Activated naive CD8-positive, alpha-beta T cell treated with anti-CD3 and anti-CD28 coated beads, Interleukin-2, amount 10 ng/mL, durations not matched to agents 7 days and 5 days (primary cell): Measurements from ENCODE around the gene TBC1D3I. TPM values are rescaled to one million over a fixed set of nuclear protein-coding genes. Genes with fewer than 3 reads are reported as not detected.
"Not testable (repeated sequence)": the region's sequence is repeated elsewhere in the genome, so short reads cannot be mapped to it uniquely, and the experiment has no call there.

Source experiments
- ATAC-seq: fragments of 150-1000 bp; cut with Tn5 transposase; one replicate; pipeline ENCODE4 v1.10.0; 2021; ENCODE audit warnings: low read depth, moderate library complexity
- POLR2A ChIA-PET: fragments of 350-600 bp; sonication (Branson Sonifier 250); formaldehyde crosslinking; loops from one replicate; lab custom pipeline; 2021; ENCODE audit warnings: antibody characterized with exemption; lab: Charles Lee
- DNase-seq: peaks from one replicate; pipeline ENCODE4 v3.0.0; 2021
- H3K27ac Mint-ChIP-seq: one replicate; pipeline ENCODE4 v1.8.0; 2022; ENCODE audit warnings: mild to moderate bottlenecking, mixed read lengths
- H3K27me3 Mint-ChIP-seq: one replicate; pipeline ENCODE4 v1.8.0; 2022; ENCODE audit warnings: mild to moderate bottlenecking, moderate library complexity, mixed read lengths
- H3K36me3 Mint-ChIP-seq: one replicate; pipeline ENCODE4 v1.8.0; 2021; ENCODE audit warnings: mild to moderate bottlenecking, mixed read lengths
- H3K4me1 Mint-ChIP-seq: one replicate; pipeline ENCODE4 v1.8.0; 2021; ENCODE audit warnings: mixed read lengths
- H3K4me3 Mint-ChIP-seq: one replicate; pipeline ENCODE4 v1.8.0; 2022; ENCODE audit warnings: mild to moderate bottlenecking, moderate library complexity, mixed read lengths
- H3K9me3 Mint-ChIP-seq: one replicate; pipeline ENCODE4 v1.8.0; 2021; ENCODE audit warnings: mixed read lengths
- total RNA-seq, 2 experiments: library from RNA; stranded (reverse); gene quantifications; one replicate each; pipeline ENCODE4 v1.2.3, GENCODE V29; 2021

Gene TBC1D3I
- under 1 TPM; 0.78 to 0.88 TPM for total RNA-seq

GRCh38 chr17:36264470-36264869, at the start of gene TBC1D3I:
Gene TBC1D3I (minus strand): TSS chr17:36264570. CDS start chr17:36262985, 1,585 bp downstream.
- H3K9me3 Mint-ChIP-seq, H3K27me3 Mint-ChIP-seq, POLR2A ChIA-PET, H3K36me3 Mint-ChIP-seq, H3K4me3 Mint-ChIP-seq, H3K27ac Mint-ChIP-seq, ATAC-seq, H3K4me1 Mint-ChIP-seq, DNase-seq: not testable (repeated sequence)

- H3K4me3 Mint-ChIP-seq, ATAC-seq, H3K36me3 Mint-ChIP-seq, DNase-seq, H3K27me3 Mint-ChIP-seq, H3K9me3 Mint-ChIP-seq, H3K4me1 Mint-ChIP-seq, POLR2A ChIA-PET, H3K27ac Mint-ChIP-seq: not testable (repeated sequence)
Observed at GRCh38 chr17:36295161-36295560, 30.8 kb upstream of the TBC1D3I start.

- H3K36me3 Mint-ChIP-seq, POLR2A ChIA-PET, H3K4me3 Mint-ChIP-seq, ATAC-seq, H3K4me1 Mint-ChIP-seq, DNase-seq, H3K9me3 Mint-ChIP-seq, H3K27me3 Mint-ChIP-seq, H3K27ac Mint-ChIP-seq: not testable (repeated sequence)
Observed at GRCh38 chr17:36289965-36290612, 25.7 kb upstream of the TBC1D3I start.

DNA sequence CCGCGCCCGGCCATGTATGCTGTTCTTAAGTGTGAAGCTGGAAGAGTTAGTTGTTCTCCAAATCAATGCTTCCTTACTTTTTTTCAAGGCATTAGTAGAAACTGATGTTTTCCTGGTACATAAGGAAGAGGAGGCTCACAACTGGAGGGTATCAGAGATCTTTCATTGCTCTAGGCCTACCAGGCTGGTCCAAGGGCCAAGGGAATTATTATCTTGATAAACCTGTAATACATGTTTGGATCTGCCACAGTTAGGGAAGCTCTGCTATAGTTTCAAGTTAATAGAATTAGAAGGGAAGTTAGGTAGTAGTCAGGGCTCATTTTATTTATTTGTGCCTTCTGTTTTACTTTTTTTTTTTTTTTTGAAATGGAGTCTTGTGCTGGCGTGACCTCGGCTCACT, 19.8 kb upstream of the TBC1D3I start:
- DNase-seq, H3K4me3 Mint-ChIP-seq, H3K27ac Mint-ChIP-seq, ATAC-seq, H3K36me3 Mint-ChIP-seq, H3K4me1 Mint-ChIP-seq, POLR2A ChIA-PET, H3K9me3 Mint-ChIP-seq, H3K27me3 Mint-ChIP-seq: not testable (repeated sequence)

- DNase-seq, H3K27me3 Mint-ChIP-seq, H3K9me3 Mint-ChIP-seq, ATAC-seq, POLR2A ChIA-PET, H3K4me3 Mint-ChIP-seq, H3K4me1 Mint-ChIP-seq, H3K36me3 Mint-ChIP-seq, H3K27ac Mint-ChIP-seq: not testable (repeated sequence)
Observed at GRCh38 chr17:36283256-36283655, 18.9 kb upstream of the TBC1D3I start.

GRCh38 chr17:36242046-36242445, 22.3 kb downstream of the TBC1D3I start:
- ATAC-seq, H3K36me3 Mint-ChIP-seq, H3K4me1 Mint-ChIP-seq, H3K4me3 Mint-ChIP-seq, H3K27ac Mint-ChIP-seq, H3K27me3 Mint-ChIP-seq, H3K9me3 Mint-ChIP-seq, DNase-seq, POLR2A ChIA-PET: not testable (repeated sequence)

DNA sequence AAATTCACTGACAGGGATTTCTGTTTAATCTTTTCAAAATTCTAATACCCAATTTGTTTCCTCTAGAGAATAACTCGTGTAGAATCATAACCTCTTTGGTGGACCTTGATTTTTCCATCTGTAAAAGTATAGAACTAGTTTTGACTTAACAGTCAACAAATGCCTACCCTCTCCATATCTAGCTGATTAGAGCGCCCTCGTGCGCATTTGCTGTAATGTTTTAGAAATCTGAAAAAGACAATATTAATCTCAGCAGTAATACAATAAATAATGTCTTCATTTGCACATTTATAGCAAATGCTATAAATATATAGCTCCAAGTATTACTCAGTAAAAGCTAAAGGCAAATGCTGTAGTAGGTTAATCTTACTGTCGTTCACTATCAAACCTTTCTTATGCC, 34.7 kb downstream of the TBC1D3I start:
- H3K9me3 Mint-ChIP-seq, H3K36me3 Mint-ChIP-seq, H3K27me3 Mint-ChIP-seq, POLR2A ChIA-PET, H3K27ac Mint-ChIP-seq, ATAC-seq, H3K4me1 Mint-ChIP-seq, H3K4me3 Mint-ChIP-seq: not testable (repeated sequence)
- DNase-seq, result peak; percentile 40

GRCh38 chr17:36222967-36223366, 41.4 kb downstream of the TBC1D3I start:
- H3K36me3 Mint-ChIP-seq, ATAC-seq, H3K27ac Mint-ChIP-seq, H3K27me3 Mint-ChIP-seq, H3K4me3 Mint-ChIP-seq, H3K9me3 Mint-ChIP-seq, DNase-seq, POLR2A ChIA-PET, H3K4me1 Mint-ChIP-seq: not testable (repeated sequence)

GRCh38 chr17:36221581-36222100, 42.7 kb downstream of the TBC1D3I start:
- not testable (repeated sequence) for H3K27ac Mint-ChIP-seq

GRCh38 chr17:36220737-36221580, 43.4 kb downstream of the TBC1D3I start:
- H3K27ac Mint-ChIP-seq, POLR2A ChIA-PET, ATAC-seq, DNase-seq, H3K36me3 Mint-ChIP-seq, H3K9me3 Mint-ChIP-seq, H3K4me3 Mint-ChIP-seq, H3K27me3 Mint-ChIP-seq, H3K4me1 Mint-ChIP-seq: not testable (repeated sequence)

More at GRCh38 chr17:36221581-36222100, 42.7 kb downstream of the TBC1D3I start:
- ATAC-seq, DNase-seq, H3K4me3 Mint-ChIP-seq, H3K4me1 Mint-ChIP-seq, POLR2A ChIA-PET, H3K36me3 Mint-ChIP-seq, H3K9me3 Mint-ChIP-seq, H3K27me3 Mint-ChIP-seq: not testable (repeated sequence)

- H3K4me1 Mint-ChIP-seq, DNase-seq, POLR2A ChIA-PET, H3K9me3 Mint-ChIP-seq, H3K27ac Mint-ChIP-seq, H3K36me3 Mint-ChIP-seq, H3K4me3 Mint-ChIP-seq, ATAC-seq: not testable (repeated sequence)
- H3K27me3 Mint-ChIP-seq, result peaks cover 17% of the 10 kb centered on the region
Observed at GRCh38 chr17:36219556-36219955, 44.8 kb downstream of the TBC1D3I start.

GRCh38 chr17:36215406-36216308, 48.7 kb downstream of the TBC1D3I start:
- H3K9me3 Mint-ChIP-seq, DNase-seq, H3K4me3 Mint-ChIP-seq, POLR2A ChIA-PET, H3K4me1 Mint-ChIP-seq, ATAC-seq, H3K27ac Mint-ChIP-seq, H3K36me3 Mint-ChIP-seq: not testable (repeated sequence)
- H3K27me3 Mint-ChIP-seq, result peaks cover 37% of the 10 kb centered on the region

DNA sequence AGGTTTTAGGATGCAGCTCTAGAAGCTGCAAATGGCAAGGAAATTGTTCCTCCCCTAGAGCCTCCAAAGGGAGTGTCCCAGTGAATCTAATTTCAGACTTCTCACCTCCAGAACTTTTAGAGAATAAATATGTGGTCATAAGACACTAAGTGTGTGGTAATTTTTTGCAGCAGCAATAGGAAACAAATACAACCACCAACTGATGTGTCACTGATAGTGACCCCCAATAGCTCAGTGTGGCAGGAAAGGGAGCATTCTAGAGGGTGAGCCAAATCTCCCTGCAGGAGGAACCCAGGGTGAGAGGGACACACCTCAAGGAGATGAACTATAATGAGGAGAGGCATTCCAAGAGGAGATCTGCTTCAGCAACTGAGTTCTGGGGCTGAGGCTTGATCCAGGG, 49.5 kb downstream of the TBC1D3I start:
- POLR2A ChIA-PET, result no interaction called here
- no peak for ATAC-seq
- no peak for DNase-seq
- Mint-ChIP-seq H3K36me3 (no peaks in the 10 kb centered on the region), H3K4me3 (no peak overlapping the region), H3K27me3 (peaks cover 42% of the 10 kb centered on the region), H3K27ac (no peak overlapping the region), H3K4me1 (peaks cover 12% of the 10 kb centered on the region), H3K9me3 (peaks cover 2% of the 10 kb centered on the region)
